ENCODE results near the gene TGFB1.
A peak's percentile ranks its signal among the peaks of the same experiment; 100 is the strongest.
"Not testable (repeated sequence)": the region's sequence is repeated elsewhere in the genome, so short reads cannot be mapped to it uniquely, and the experiment has no call there.

Gene TGFB1

GRCh38 chr19:41353466-41354342, at the start of gene TGFB1:
Gene TGFB1, minus strand, starts transcription at chr19:41353922. Its CDS starts 878 bp downstream, at chr19:41353044.
- DNase-seq (ENCODE audit: low read depth), result peak; percentile 96

GRCh38 chr19:41402010-41402409, 48.3 kb upstream of the TGFB1 start:
- no peak for DNase-seq (ENCODE audit: low read depth)

DNA sequence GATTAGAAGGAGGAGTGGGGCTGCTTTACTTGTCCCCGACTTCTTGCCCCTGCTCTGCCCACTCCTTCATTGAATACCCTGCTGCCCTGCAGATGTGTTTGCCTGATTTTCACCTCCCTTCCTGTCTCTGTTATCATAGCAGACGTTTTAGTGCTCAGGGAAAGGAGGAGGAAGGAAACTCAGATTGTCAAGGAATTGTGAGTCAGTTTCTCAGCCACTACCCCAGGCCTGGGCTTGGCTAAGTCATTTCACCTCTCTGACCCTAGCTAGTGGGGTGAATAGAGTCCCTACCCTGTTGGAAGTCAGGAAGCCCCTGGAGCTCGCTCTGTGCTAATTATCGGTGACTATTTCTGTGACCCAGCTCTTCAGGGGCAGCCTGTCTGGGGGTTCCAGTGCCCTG, 47.8 kb upstream of the TGFB1 start:
- DNase-seq (ENCODE audit: low read depth), result no peak

DNA sequence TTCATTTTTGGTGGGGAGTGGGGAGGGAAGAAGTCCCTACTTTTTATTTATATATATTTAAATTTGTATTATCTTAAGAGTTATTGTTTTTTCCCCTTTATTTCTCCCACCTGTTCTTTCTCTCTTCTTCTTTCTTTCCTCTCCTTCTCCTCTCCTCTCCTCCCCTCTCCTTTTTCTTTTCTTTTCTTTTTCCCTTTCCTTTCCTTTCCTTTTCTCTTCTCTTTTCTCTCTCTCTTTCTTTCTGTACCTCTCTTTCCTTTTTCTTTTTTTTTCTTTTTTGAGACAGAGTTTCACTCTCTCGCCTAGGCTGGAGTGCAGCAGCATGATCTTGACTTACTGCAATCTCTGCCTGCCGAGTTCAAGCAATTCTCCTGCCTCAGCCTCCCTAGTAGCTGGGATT, 45.8 kb upstream of the TGFB1 start:
- no peak for DNase-seq (ENCODE audit: low read depth)

GRCh38 chr19:41399091-41399490, 45.4 kb upstream of the TGFB1 start:
- no peak for DNase-seq (ENCODE audit: low read depth)

- DNase-seq (ENCODE audit: low read depth), result no peak
These were observed 44.9 kb upstream of the TGFB1 start for GRCh38 chr19:41398598-41398997.

DNA sequence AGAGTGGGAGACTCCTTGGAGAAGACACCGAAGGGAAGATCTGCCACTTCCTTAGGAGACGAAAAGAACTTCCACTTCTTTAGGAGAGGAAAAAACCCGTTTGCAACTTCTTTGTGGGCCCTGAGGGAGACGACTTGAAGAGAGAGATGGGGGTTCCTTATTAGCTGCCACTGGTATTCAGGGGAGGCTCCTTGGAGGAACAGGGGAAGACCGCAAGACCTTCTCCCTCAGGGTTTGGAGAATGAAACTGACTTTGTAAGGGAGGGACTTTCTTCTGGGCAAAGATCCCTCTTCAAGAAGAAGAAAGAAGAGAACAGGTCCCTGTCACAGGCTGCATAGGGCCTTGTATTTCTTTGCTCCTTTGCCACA, 44.3 kb upstream of the TGFB1 start:
- no peak for DNase-seq (ENCODE audit: low read depth)

GRCh38 chr19:41397086-41398049, 43.6 kb upstream of the TGFB1 start, which contains the start of the genes BCKDHA and EXOSC5:
Gene BCKDHA, plus strand, starts transcription at chr19:41397818. Its CDS starts 10 bp downstream, at chr19:41397828.
Gene EXOSC5, minus strand, starts transcription at chr19:41397359. Its CDS starts 31 bp downstream, at chr19:41397328.
- DNase-seq (ENCODE audit: low read depth), result peak; percentile 99

DNA sequence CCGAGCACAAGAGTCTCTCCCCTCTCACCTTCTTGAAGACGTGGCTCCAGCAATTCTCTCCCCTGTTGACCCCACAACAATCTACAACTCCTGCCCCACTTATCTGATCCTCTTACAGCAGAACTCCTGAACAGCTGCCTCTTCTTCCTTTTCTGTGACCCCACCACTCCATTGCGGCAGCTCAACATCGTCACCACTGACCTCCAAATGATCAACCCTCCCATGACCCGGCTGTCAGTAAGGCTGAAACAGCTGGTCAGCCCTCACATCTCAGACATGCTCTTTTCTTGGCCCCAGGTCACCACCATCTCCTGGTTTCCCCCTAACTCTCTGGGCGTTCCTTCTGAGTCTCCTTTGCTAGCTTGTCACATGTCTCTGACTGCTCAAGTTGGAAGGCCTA, 41.6 kb upstream of the TGFB1 start:
- DNase-seq (ENCODE audit: low read depth), result no peak

DNA sequence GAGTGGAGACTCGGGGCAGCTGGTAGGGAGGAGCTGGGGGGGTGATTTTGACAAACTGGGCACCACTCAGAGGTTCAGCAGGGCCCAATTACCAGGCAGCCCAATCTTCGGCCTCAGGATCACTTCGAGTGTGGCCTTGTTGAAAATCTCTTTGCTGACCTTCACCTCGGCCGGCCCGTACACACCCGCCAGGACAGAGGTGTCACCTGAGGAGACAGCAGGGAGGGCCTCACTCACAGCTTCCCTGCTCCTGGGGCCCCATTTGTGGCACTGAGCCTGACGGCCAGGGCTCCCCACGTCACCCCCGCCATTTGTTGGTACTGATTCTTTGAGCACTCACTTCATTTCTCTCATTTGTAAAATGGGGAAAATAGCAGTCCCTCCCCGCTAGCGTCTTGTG, 39.1 kb upstream of the TGFB1 start:
- no peak for DNase-seq (ENCODE audit: low read depth)

- DNase-seq (ENCODE audit: low read depth), result no peak
These were observed 37.9 kb upstream of the TGFB1 start for GRCh38 chr19:41391618-41392017.

GRCh38 chr19:41386442-41386841, 32.7 kb upstream of the TGFB1 start:
- DNase-seq (ENCODE audit: low read depth), result no peak

GRCh38 chr19:41384351-41384750, 30.6 kb upstream of the TGFB1 start:
- DNase-seq (ENCODE audit: low read depth), result no peak

DNA sequence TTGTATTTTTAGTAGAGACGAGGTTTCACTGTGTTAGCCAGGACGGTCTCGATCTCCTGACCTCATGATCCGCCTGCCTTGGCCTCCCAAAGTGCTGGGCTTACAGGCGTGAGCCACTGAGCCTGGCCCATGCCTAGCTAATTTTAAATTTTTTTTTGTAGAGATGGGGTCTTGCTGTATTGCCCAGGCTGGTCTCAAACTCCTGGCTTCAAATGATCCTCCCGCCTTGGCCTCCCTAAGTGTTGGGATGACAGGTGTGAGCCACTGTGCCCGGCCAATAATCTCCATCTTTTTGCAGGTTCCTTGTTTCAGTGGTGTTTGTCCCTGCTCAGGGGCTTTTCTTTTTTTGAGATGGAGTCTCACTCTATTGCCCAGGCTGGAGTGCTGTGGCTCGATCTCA, 27.8 kb upstream of the TGFB1 start:
- DNase-seq (ENCODE audit: low read depth), result not testable (repeated sequence)

- DNase-seq (ENCODE audit: low read depth), result no peak
These were observed 24.4 kb upstream of the TGFB1 start for GRCh38 chr19:41377977-41378709.

DNA sequence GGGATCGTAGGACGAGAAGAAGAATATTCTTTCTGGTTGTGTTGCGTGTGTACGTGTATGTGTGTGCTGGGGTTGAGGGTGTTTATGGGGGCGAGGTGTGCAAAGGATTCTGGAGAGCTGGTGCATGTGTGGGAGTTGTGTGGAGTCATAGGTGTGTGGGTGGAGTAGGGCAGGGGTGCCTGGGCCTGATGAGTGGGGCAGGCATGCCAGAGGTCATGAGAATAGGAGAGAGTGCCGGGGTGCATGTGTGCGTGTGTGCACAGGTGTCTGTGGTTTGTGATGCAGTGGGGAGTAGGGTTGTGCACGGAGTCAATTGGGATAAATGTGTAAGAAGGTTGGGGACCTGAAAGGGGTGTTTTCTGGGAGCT, 23.3 kb upstream of the TGFB1 start:
- peak; percentile 69 for DNase-seq (ENCODE audit: low read depth)

- DNase-seq (ENCODE audit: low read depth), result no peak
These were observed 22.7 kb upstream of the TGFB1 start, which contains the start of gene TMEM91 for GRCh38 chr19:41376241-41376997. Gene TMEM91, plus strand, starts transcription at chr19:41376533. Its CDS starts 1,777 bp downstream, at chr19:41378310.

GRCh38 chr19:41373993-41374392, 20.3 kb upstream of the TGFB1 start:
- no peak for DNase-seq (ENCODE audit: low read depth)

GRCh38 chr19:41372501-41372900, 18.8 kb upstream of the TGFB1 start:
- DNase-seq (ENCODE audit: low read depth), result no peak

- DNase-seq (ENCODE audit: low read depth), result no peak
These were observed 17.8 kb upstream of the TGFB1 start for GRCh38 chr19:41371541-41371940.

DNA sequence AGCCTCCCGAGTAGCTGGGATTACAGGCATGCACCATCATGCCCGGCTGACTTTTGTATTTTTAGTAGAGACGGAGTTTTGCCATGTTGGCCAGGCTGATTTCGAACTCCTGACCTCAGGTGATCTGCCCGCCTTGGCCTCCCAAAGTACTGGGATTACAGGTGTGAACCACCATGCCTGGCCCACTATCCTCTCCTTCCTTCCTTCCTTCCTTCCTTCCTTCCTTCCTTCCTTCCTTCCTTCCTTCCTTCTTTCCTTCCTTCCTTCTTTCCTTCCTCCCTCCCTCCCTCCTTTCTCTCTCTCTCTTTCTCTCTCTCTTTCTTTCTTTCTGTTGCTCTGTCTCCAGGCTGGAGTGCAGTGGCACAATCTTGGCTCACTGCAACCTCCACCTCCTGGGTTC, 17.4 kb upstream of the TGFB1 start:
- not testable (repeated sequence) for DNase-seq (ENCODE audit: low read depth)
